ENCODE measurements around the gene ZCCHC17. TPM values are rescaled to one million over a fixed set of nuclear protein-coding genes. Genes with fewer than 3 reads are reported as not detected.
"Not testable (repeated sequence)": the region's sequence is repeated elsewhere in the genome, so short reads cannot be mapped to it uniquely, and the experiment has no call there.

ZCCHC17 gene
- total RNA-seq, 1 donor from 2014 or later: 17.4 TPM

DNA sequence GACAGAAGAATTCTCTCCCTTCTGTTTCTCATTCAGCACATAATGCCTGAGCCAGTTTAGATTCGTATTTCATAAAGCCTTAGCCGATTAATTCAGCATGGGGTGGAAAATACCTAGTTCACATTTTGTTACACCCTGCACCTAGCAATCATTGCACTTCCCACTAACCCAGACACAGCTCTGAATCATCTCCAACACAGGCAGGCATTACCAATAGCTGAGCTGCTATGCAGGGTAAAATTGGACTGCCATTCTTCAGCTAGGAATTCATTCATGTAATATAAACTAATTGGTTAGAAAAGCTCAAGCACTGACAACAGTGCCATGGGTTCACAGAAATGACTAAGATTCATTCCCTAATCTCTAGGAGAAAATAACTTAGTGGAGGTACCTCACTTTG, 30.3 kb upstream of the ZCCHC17 start:
- intact Hi-C loops (cut with DNase I): no loop called here
- no peaks in the 10 kb centered on the region for H3K27me3 ChIP-seq
- TF ChIP-seq POLR2AphosphoS5 (IDR thresholded peaks at IDR 0.05; ENCODE audit: insufficient read depth in 1 of 2, low read depth in 1 of 2) (no peak), POLR2A (IDR thresholded peaks at IDR 0.05) (no peak)
- TF ChIP-seq, protein P1, sequence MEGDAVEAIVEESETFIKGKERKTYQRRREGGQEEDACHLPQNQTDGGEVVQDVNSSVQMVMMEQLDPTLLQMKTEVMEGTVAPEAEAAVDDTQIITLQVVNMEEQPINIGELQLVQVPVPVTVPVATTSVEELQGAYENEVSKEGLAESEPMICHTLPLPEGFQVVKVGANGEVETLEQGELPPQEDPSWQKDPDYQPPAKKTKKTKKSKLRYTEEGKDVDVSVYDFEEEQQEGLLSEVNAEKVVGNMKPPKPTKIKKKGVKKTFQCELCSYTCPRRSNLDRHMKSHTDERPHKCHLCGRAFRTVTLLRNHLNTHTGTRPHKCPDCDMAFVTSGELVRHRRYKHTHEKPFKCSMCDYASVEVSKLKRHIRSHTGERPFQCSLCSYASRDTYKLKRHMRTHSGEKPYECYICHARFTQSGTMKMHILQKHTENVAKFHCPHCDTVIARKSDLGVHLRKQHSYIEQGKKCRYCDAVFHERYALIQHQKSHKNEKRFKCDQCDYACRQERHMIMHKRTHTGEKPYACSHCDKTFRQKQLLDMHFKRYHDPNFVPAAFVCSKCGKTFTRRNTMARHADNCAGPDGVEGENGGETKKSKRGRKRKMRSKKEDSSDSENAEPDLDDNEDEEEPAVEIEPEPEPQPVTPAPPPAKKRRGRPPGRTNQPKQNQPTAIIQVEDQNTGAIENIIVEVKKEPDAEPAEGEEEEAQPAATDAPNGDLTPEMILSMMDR (IDR thresholded peaks at IDR 0.05): no peak
- H3K36me3 ChIP-seq: peaks cover 0 to 53% of the 10 kb centered on the region in 2 donors
- no peak overlapping the region for H3K4me3 ChIP-seq
- no peaks in the 10 kb centered on the region for H3K9me3 ChIP-seq
- no peaks in the 10 kb centered on the region for H3K4me1 ChIP-seq
- no peak overlapping the region for H3K27ac ChIP-seq
- DNase-seq (ENCODE audit: extremely low spot score in 2 of 2): no peak

DNA sequence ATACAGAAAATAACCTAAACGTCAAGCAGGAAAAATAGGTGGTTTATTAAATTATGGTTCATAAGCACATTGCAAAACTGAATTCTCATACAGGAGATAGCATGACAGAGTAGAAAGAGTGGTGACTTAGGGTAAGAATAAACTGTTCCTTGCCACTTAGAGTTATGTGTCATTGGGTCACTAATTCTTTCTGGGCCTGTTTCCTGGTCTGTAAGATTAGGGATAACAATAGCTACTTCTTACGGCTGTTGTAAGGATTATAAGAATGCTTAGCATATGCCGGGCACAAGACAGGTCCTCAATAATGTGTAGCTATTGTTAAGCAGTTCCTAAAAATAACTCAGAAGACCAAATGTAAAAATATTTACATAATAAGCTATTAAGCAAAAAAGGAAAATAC, 24.5 kb upstream of the ZCCHC17 start:
- TF ChIP-seq, protein P1 (IDR thresholded peaks at IDR 0.05): no peak
- no peak for TF ChIP-seq POLR2A (IDR thresholded peaks at IDR 0.05)
- TF ChIP-seq POLR2AphosphoS5 (IDR thresholded peaks at IDR 0.05; ENCODE audit: insufficient read depth in 1 of 2, low read depth in 1 of 2): peak in 1 of 2 donors; percentile 33
- no peaks in the 10 kb centered on the region for H3K9me3 ChIP-seq
- DNase-seq (ENCODE audit: extremely low spot score in 2 of 2): no peak
- peaks cover 0 to 48% of the 10 kb centered on the region in 2 donors for H3K36me3 ChIP-seq
- no peaks in the 10 kb centered on the region for H3K4me1 ChIP-seq
- no peak overlapping the region for H3K27ac ChIP-seq
- intact Hi-C loops (cut with DNase I): no loop called here
- no peaks in the 10 kb centered on the region for H3K27me3 ChIP-seq
- H3K4me3 ChIP-seq: no peak overlapping the region

- TF ChIP-seq, protein P1 (IDR thresholded peaks at IDR 0.05): no peak
- TF ChIP-seq POLR2AphosphoS5 (IDR thresholded peaks at IDR 0.05; ENCODE audit: insufficient read depth in 1 of 2, low read depth in 1 of 2): no peak
- no peak for TF ChIP-seq POLR2A (IDR thresholded peaks at IDR 0.05)
- intact Hi-C loops (cut with DNase I): no loop called here
- Histone ChIP-seq H3K4me1 (no peaks in the 10 kb centered on the region), H3K27me3 (no peaks in the 10 kb centered on the region), H3K9me3 (no peaks in the 10 kb centered on the region), H3K36me3 (peaks cover 0 to 48% of the 10 kb centered on the region in 2 donors), H3K27ac (no peak overlapping the region), H3K4me3 (no peak overlapping the region)
- DNase-seq (ENCODE audit: extremely low spot score in 2 of 2): no peak
Observed at GRCh38 chr1:31273619-31274018, 23.2 kb upstream of the ZCCHC17 start.

GRCh38 chr1:31282426-31282825, 14.4 kb upstream of the ZCCHC17 start:
- H3K9me3 ChIP-seq; H3K27ac ChIP-seq; intact Hi-C loops (cut with DNase I); DNase-seq (ENCODE audit: extremely low spot score in 2 of 2); H3K4me1 ChIP-seq; H3K27me3 ChIP-seq; H3K4me3 ChIP-seq: not testable (repeated sequence)
- peaks cover 0 to 53% of the 10 kb centered on the region in 2 donors for H3K36me3 ChIP-seq

- H3K27ac ChIP-seq; H3K27me3 ChIP-seq; intact Hi-C loops (cut with DNase I); DNase-seq (ENCODE audit: extremely low spot score in 2 of 2); H3K9me3 ChIP-seq; H3K4me3 ChIP-seq; H3K4me1 ChIP-seq: not testable (repeated sequence)
- peaks cover 0 to 65% of the 10 kb centered on the region in 2 donors for H3K36me3 ChIP-seq
Observed at GRCh38 chr1:31287791-31288190, 9.0 kb upstream of the ZCCHC17 start.

DNA sequence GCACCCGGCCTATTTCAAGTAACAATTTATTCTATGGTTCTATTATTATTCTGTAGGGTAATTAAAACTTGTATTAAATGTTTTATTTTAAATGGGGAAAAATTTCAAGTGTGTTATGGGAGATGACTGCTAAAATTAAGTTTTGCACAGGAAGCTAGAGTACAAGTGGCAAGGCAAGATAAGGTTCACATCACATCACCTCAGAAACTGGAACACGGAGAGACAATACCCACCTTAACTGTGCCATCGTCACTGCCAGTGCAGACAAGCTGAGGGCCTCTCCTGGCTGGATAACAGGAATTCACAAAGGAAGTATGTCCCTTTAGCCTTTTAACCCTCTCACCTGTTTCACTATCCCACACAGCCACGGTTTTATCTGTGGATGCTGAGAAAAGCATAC, 7.8 kb upstream of the ZCCHC17 start:
- H3K4me3 ChIP-seq: no peak overlapping the region
- intact Hi-C loops (cut with DNase I): no loop called here

More for the DNA sequence above, 7.8 kb upstream of the ZCCHC17 start:
- Histone ChIP-seq H3K9me3 (no peaks in the 10 kb centered on the region), H3K27ac (no peak overlapping the region), H3K27me3 (no peaks in the 10 kb centered on the region), H3K4me1 (no peaks in the 10 kb centered on the region), H3K36me3 (peaks cover 0 to 70% of the 10 kb centered on the region in 2 donors)
- TF ChIP-seq POLR2AphosphoS5 (IDR thresholded peaks at IDR 0.05; ENCODE audit: insufficient read depth in 1 of 2, low read depth in 1 of 2) (no peak), POLR2A (IDR thresholded peaks at IDR 0.05) (no peak)
- TF ChIP-seq, protein P1 (IDR thresholded peaks at IDR 0.05): no peak
- DNase-seq (ENCODE audit: extremely low spot score in 2 of 2): no peak

Data from vagina (tissue), 2 donors.